HepG2 (cell line): ENCODE measurements around the gene CLIC1. TPM values are rescaled to one million over a fixed set of nuclear protein-coding genes. Genes with fewer than 3 reads are reported as not detected.

Experiments used
- FOXA3 ChIP-seq: IDR thresholded peaks from 2 replicates; pipeline ENCODE4 v1.6.1; 2016; ENCODE audit warnings: missing genetic modification reagents, missing compliant biosample characterization
- JUN ChIP-seq: sonication (generic); formaldehyde crosslinking; IDR thresholded peaks from 2 replicates; pipeline ENCODE4 v1.4.0; 2020; ENCODE audit warnings: mild to moderate bottlenecking, missing genetic modification reagents
- KIAA2018 ChIP-seq: sonication (generic); formaldehyde crosslinking; IDR thresholded peaks from 2 replicates; pipeline ENCODE4 v1.5.0; 2020; ENCODE audit warnings: mild to moderate bottlenecking, missing genetic modification reagents, borderline replicate concordance
- KLF15 ChIP-seq: sonication (generic); formaldehyde crosslinking; IDR thresholded peaks from 2 replicates; pipeline ENCODE4 v1.8.1; 2023; ENCODE audit warnings: borderline replicate concordance, mild to moderate bottlenecking, inconsistent platforms, missing genetic modification reagents, mixed read lengths
- TBX2 ChIP-seq: sonication (generic); formaldehyde crosslinking; IDR thresholded peaks from 2 replicates; pipeline ENCODE4 v1.5.0; 2020; ENCODE audit warnings: missing genetic modification reagents, mild to moderate bottlenecking, borderline replicate concordance
- ZBTB14 ChIP-seq: sonication (generic); formaldehyde crosslinking; IDR thresholded peaks from 2 replicates; pipeline ENCODE4 v1.4.0; 2020; ENCODE audit warnings: missing genetic modification reagents
- ZBTB20 ChIP-seq: sonication (generic); formaldehyde crosslinking; IDR thresholded peaks from 2 replicates; pipeline ENCODE4 v1.8.1; 2023; ENCODE audit warnings: missing genetic modification reagents, low read depth, mild to moderate bottlenecking, borderline replicate concordance
- ZNF224 ChIP-seq: sonication (generic); formaldehyde crosslinking; IDR thresholded peaks from 2 replicates; pipeline ENCODE4 v1.5.0; 2020; ENCODE audit warnings: mild to moderate bottlenecking, missing genetic modification reagents
- ZNF580 ChIP-seq: IDR thresholded peaks from 2 replicates; pipeline ENCODE4 v1.6.1; 2016; ENCODE audit warnings: low read depth, borderline replicate concordance
- polyA plus RNA-seq, 8 experiments: library from polyadenylated mRNA; depleted of rRNA in 3 of 8; stranded (reverse) in 7 of 8; unstranded in 1 of 8; fragments of >200 nt; fragmentation: Illumina TruSeq in 4 of 8; extraction: Trizol in 4 of 8; gene quantifications; 2 replicates each; pipeline versions ENCODE4 v1.2.1 to v1.2.3, GENCODE V29; 2011 to 2016; ENCODE audit warnings: low read depth in 4 of 8, missing spikeins in 1 of 8, mixed read lengths in 1 of 8; ENCODE audit not compliant: insufficient read depth in 1 of 8
- total RNA-seq, 5 experiments: library from RNA; depleted of rRNA; stranded (reverse); fragments of >200 nt; fragmentation: Illumina TruSeq; extraction: Trizol; gene quantifications; 2 replicates each; pipeline ENCODE4 v1.2.3, GENCODE V29; 2016; ENCODE audit warnings: low read depth in 1 of 5

CLIC1 gene
- total and polyA plus RNA-seq, 2 of the 13 experiments (the other 11 are each of a cell fraction or from before 2014, with no cell fraction given), result 602 to 891 TPM

GRCh38 chr6:31749301-31750036 lies 13.1 kb upstream of the CLIC1 start (continued):
- TF ChIP-seq KIAA2018 (CRISPR knock-in tag) (no peak), TBX2 (CRISPR knock-in tag) (peak; percentile 27; the same call in 1 of the 2 replicates), JUN (CRISPR knock-in tag) (0 out of 2 replicates have a peak, but pooled peaks have one; percentile 50), FOXA3 (CRISPR knock-in tag) (0 out of 2 replicates have a peak, but pooled peaks have one; percentile 14), ZBTB14 (CRISPR knock-in tag) (0 out of 2 replicates have a peak, but pooled peaks have one; percentile 20), ZNF580 (CRISPR knock-in tag) (no peak), KLF15 (CRISPR knock-in tag) (no peak), ZBTB20 (CRISPR knock-in tag) (no peak), ZNF224 (CRISPR knock-in tag) (no peak)
